Measurements from ENCODE around the gene CDK5RAP3.

DNA sequence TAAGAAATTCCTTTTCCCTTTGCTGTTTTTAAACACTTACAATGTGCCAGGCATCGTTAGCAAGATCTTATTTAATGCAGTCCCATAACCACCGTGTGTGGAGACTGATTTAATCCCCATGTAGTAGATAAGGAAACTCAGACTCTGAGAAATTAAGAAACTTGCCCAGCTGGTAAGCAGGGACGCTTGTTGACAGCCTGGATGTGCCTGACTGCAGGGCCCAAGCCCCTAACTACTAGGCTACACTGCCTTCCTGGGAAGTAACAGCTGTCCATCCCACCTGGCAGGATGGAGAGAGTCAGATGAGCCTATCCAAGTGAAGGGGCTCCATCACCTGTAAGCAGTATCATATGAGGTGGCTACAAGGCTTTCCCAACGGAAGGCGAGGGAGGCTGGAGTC lies 23.1 kb downstream of the CDK5RAP3 start:
- TF ChIP-seq, protein P1, sequence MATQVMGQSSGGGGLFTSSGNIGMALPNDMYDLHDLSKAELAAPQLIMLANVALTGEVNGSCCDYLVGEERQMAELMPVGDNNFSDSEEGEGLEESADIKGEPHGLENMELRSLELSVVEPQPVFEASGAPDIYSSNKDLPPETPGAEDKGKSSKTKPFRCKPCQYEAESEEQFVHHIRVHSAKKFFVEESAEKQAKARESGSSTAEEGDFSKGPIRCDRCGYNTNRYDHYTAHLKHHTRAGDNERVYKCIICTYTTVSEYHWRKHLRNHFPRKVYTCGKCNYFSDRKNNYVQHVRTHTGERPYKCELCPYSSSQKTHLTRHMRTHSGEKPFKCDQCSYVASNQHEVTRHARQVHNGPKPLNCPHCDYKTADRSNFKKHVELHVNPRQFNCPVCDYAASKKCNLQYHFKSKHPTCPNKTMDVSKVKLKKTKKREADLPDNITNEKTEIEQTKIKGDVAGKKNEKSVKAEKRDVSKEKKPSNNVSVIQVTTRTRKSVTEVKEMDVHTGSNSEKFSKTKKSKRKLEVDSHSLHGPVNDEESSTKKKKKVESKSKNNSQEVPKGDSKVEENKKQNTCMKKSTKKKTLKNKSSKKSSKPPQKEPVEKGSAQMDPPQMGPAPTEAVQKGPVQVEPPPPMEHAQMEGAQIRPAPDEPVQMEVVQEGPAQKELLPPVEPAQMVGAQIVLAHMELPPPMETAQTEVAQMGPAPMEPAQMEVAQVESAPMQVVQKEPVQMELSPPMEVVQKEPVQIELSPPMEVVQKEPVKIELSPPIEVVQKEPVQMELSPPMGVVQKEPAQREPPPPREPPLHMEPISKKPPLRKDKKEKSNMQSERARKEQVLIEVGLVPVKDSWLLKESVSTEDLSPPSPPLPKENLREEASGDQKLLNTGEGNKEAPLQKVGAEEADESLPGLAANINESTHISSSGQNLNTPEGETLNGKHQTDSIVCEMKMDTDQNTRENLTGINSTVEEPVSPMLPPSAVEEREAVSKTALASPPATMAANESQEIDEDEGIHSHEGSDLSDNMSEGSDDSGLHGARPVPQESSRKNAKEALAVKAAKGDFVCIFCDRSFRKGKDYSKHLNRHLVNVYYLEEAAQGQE (IDR thresholded peaks at IDR 0.05; ENCODE audit: insufficient read depth in 1 of 2, low read depth in 2 of 2, low read length in 2 of 2), result no peak
- TF ChIP-seq TAF1 (IDR thresholded peaks at IDR 0.05; ENCODE audit: borderline replicate concordance, insufficient read depth, low read length) (no peak), POLR2AphosphoS5 (IDR thresholded peaks at IDR 0.05; ENCODE audit: low read depth, low read length) (no peak)
